Prostate gland (tissue), 2 donors: Measurements from ENCODE around the gene UBE2D2.

Source experiments
- POLR2A ChIP-seq: fragments of 450-650 bp; IDR thresholded peaks from one replicate; pipeline ENCODE4 v1.6.1; 2016; ENCODE audit warnings: antibody characterized with exemption, mild to moderate bottlenecking
- POLR2AphosphoS5 ChIP-seq: sonication (generic); formaldehyde crosslinking; IDR thresholded peaks from one replicate; pipeline ENCODE4 v1.6.1; 2017; ENCODE audit warnings: antibody characterized with exemption
- TF ChIP-seq, protein P1 (sequence below), 4 experiments: fragments of 200-600 bp in 2 of 4; fragments of 450-650 bp in 2 of 4; sonication (generic) in 2 of 4; IDR thresholded peaks; 1 replicate in 3 of 4; 2 replicates in 1 of 4; pipeline ENCODE4 v1.5.1; 2016 to 2019; ENCODE audit warnings: antibody characterized with exemption in 4 of 4, mild to moderate bottlenecking in 2 of 4, moderate library complexity in 2 of 4

DNA sequence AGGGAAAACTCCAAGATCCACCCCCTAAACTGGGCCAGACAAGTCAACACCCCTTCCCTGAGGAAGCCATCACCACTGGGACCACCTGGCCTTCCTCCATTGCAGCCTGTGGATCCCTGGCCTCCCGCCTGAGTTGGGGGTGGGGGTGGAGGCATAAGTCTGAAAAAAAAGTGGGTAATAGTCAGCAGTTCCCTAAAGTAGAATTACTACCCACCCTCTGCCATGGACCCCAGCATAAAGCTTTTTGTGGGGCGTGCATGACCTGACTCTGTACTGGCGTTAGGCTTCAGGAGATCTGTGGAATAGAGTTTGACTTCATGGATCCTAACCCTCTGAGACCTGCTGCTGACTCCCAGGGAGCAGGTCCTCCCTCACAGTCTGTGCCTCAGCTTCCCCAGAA, 85.0 kb downstream of the UBE2D2 start:
- TF ChIP-seq, protein P1, sequence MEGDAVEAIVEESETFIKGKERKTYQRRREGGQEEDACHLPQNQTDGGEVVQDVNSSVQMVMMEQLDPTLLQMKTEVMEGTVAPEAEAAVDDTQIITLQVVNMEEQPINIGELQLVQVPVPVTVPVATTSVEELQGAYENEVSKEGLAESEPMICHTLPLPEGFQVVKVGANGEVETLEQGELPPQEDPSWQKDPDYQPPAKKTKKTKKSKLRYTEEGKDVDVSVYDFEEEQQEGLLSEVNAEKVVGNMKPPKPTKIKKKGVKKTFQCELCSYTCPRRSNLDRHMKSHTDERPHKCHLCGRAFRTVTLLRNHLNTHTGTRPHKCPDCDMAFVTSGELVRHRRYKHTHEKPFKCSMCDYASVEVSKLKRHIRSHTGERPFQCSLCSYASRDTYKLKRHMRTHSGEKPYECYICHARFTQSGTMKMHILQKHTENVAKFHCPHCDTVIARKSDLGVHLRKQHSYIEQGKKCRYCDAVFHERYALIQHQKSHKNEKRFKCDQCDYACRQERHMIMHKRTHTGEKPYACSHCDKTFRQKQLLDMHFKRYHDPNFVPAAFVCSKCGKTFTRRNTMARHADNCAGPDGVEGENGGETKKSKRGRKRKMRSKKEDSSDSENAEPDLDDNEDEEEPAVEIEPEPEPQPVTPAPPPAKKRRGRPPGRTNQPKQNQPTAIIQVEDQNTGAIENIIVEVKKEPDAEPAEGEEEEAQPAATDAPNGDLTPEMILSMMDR (IDR thresholded peaks at IDR 0.05): no peak
- TF ChIP-seq POLR2A (no peak), POLR2AphosphoS5 (no peak)
